K562 (cell line): ENCODE data around the gene ESPL1. TPM values are rescaled to one million over a fixed set of nuclear protein-coding genes. Genes with fewer than 3 reads are reported as not detected.

ENCODE experiments used
- ATAC-seq: fragments of 200-7000 bp; cut with Tn5 transposase; 3 replicates; pipeline ENCODE4 v1.9.1; 2020; ENCODE audit warnings: moderate library complexity
- BruUV-seq: library from RNA; stranded (reverse); fragments of 400-500 nt; replicated peaks from 2 replicates; lab custom pipeline; 2021; lab: Mats Ljungman, UMichigan
- CTCF ChIA-PET: fragments of 300-600 bp; formaldehyde crosslinking; extraction: SDS; loops from one replicate; lab custom pipeline; 2021; ENCODE audit warnings: low intra/inter-chr PET ratio; lab: Yijun Ruan, JAX
- POLR2A ChIA-PET: fragments of 300-600, 350-650 bp; sonication (Branson Sonifier 250); formaldehyde crosslinking; extraction: SDS; loops from one replicate; lab custom pipeline; 2021; ENCODE audit warnings: antibody characterized with exemption, inconsistent platforms; lab: Yijun Ruan, JAX
- DNase-seq, 4 experiments: peaks; one replicate each; pipeline versions ENCODE4 v3.0.0 to v3.0.0-alpha.2; 2011 to 2018; ENCODE audit warnings: low spot score in 3 of 4, mixed read lengths in 3 of 4; ENCODE audit errors: extremely low read depth in 1 of 4
- FAIRE-seq: peaks from 2 replicates; lab custom pipeline; 2011; peaks lifted over from hg19 to GRCh38; lab: Jason Lieb, UNC
- H2AFZ ChIP-seq: 2 replicates; pipeline ENCODE4 v1.6.0; 2011; ENCODE audit warnings: low read depth, low read length, control low read depth, inconsistent platforms
- H3K27ac ChIP-seq: fragments of 200-600 bp; 3 replicates; pipeline ENCODE4 v1.8.0; 2011; ENCODE audit warnings: low read depth, mild to moderate bottlenecking, control low read depth, inconsistent platforms, low read length, moderate library complexity, mixed read lengths; ENCODE audit errors: extremely low read depth
- H3K27me3 ChIP-seq, 2 experiments: fragments of 300-600 bp in 1 of 2; 2 replicates in 1 of 2; 3 replicates in 1 of 2; pipeline versions ENCODE4 v1.6.0 to v1.8.0; 2011; ENCODE audit warnings: inconsistent platforms in 2 of 2, low read length in 2 of 2, mild to moderate bottlenecking in 1 of 2, mixed read lengths in 1 of 2, moderate library complexity in 1 of 2; ENCODE audit not compliant: control insufficient read depth in 2 of 2, insufficient read depth in 2 of 2
- H3K36me3 ChIP-seq: fragments of 300-600 bp; 3 replicates; pipeline ENCODE4 v1.8.0; 2011; ENCODE audit warnings: mild to moderate bottlenecking, low read length, inconsistent platforms; ENCODE audit not compliant: control insufficient read depth, insufficient read depth
- H3K4me1 ChIP-seq, 2 experiments: fragments of 200-600 bp in 1 of 2; replicated peaks in 1 of 2; 2 replicates in 1 of 2; 3 replicates in 1 of 2; pipeline versions ENCODE4 v1.5.1 to v1.8.0; 2011; ENCODE audit warnings: inconsistent platforms in 2 of 2, low read length in 2 of 2, mild to moderate bottlenecking in 1 of 2, mixed read lengths in 1 of 2, moderate library complexity in 1 of 2; ENCODE audit not compliant: control insufficient read depth in 2 of 2, insufficient read depth in 2 of 2
- H3K4me2 ChIP-seq: 2 replicates; pipeline ENCODE4 v1.6.1; 2011; ENCODE audit warnings: low read length, control low read depth, inconsistent platforms, mixed read lengths; ENCODE audit not compliant: insufficient read depth
- H3K4me3 ChIP-seq: fragments of 200-600 bp; sonication (generic), shearing (Covaris generic); 2 replicates; pipeline ENCODE4 v1.5.1; 2016; ENCODE audit warnings: control low read depth, inconsistent platforms
- H3K79me2 ChIP-seq: fragments of 200-600 bp; 3 replicates; pipeline ENCODE4 v1.8.0; 2011; ENCODE audit warnings: low read length, inconsistent platforms; ENCODE audit not compliant: control insufficient read depth, insufficient read depth
- H3K9ac ChIP-seq, 2 experiments: 2 replicates each; pipeline versions ENCODE4 v1.6.0 to v1.6.1; 2011; ENCODE audit warnings: low read depth in 2 of 2, low read length in 2 of 2, control low read depth in 1 of 2, inconsistent platforms in 1 of 2, mild to moderate bottlenecking in 1 of 2, mixed read lengths in 1 of 2; ENCODE audit not compliant: insufficient read depth in 1 of 2
- H3K9me1 ChIP-seq: one replicate; pipeline ENCODE4 v1.6.0; 2011; ENCODE audit warnings: inconsistent platforms, mild to moderate bottlenecking, low read length, moderate library complexity; ENCODE audit not compliant: control insufficient read depth, insufficient read depth
- H3K9me3 ChIP-seq: replicated peaks from 2 replicates; pipeline ENCODE4 v1.5.1; 2011; ENCODE audit warnings: low read depth, low read length, inconsistent platforms; ENCODE audit not compliant: control insufficient read depth, insufficient read depth
- H4K20me1 ChIP-seq: replicated peaks from 2 replicates; pipeline ENCODE4 v1.6.1; 2011; ENCODE audit warnings: low read length, inconsistent platforms, mixed read lengths; ENCODE audit not compliant: control insufficient read depth, insufficient read depth
- MAX ChIP-seq: sonication (generic); formaldehyde crosslinking; IDR thresholded peaks from 2 replicates; pipeline ENCODE4 v1.9.0; 2022; ENCODE audit warnings: mild to moderate bottlenecking, missing genetic modification reagents
- RBFOX2 ChIP-seq: fragments of 200-400 bp; formaldehyde crosslinking; IDR thresholded peaks from 2 replicates; pipeline ENCODE4 v1.6.1; 2017; ENCODE audit warnings: low read depth, mild to moderate bottlenecking, low read length, moderate library complexity
- RBM17 ChIP-seq: fragments of 200-400 bp; formaldehyde crosslinking; IDR thresholded peaks from 2 replicates; pipeline ENCODE4 v1.6.1; 2017; ENCODE audit warnings: low read depth, mild to moderate bottlenecking, low read length, borderline replicate concordance
- WGBS: fragments of 100-300 bp; shearing (Covaris generic); methylation state at CpG from one replicate; pipeline ENCODE4 v1.1.6; 2016; ENCODE audit warnings: low coverage, mixed read lengths; ENCODE audit not compliant: insufficient coverage; ENCODE audit errors: missing lambda C conversion rate; 5-methylcytosine and 5-hydroxymethylcytosine counted together
- in situ Hi-C: fragments of 300-500 bp; cut with MboI; formaldehyde crosslinking; loops from 4 replicates; pipeline ENCODE4 v1.15.0; 2018; ENCODE audit warnings: inconsistent platforms, mixed read lengths
- intact Hi-C: fragments of 100-400 bp; cut with micrococcal nuclease; formaldehyde crosslinking; loops from 2 replicates; pipeline ENCODE4 v1.14.2; 2022
- polyA plus RNA-seq, 8 experiments: library from polyadenylated mRNA; depleted of rRNA in 4 of 8; stranded (reverse) in 5 of 8; unstranded in 3 of 8; fragments of >200 nt; fragmentation: Nextera tagmentation in 2 of 8; fragmentation: Illumina TruSeq in 1 of 8; extraction: Ambion mirVana in 2 of 8; extraction: Trizol in 1 of 8; gene quantifications; 2 replicates each; pipeline versions ENCODE4 v1.2.1 to v1.2.3, GENCODE V29; 2011 to 2014; ENCODE audit warnings: inconsistent platforms in 1 of 8, missing spikeins in 1 of 8
- total RNA-seq, 7 experiments: library from RNA; depleted of rRNA in 6 of 7; stranded (reverse); fragments of >200 nt in 6 of 7; fragmentation: Illumina TruSeq in 2 of 7; extraction: Trizol in 2 of 7; gene quantifications; 2 replicates each; pipeline versions ENCODE4 v1.2.1 to v1.2.3, GENCODE V29; 2011 to 2021; ENCODE audit warnings: low replicate concordance in 1 of 7

The ESPL1 gene
- total and polyA plus RNA-seq, 9 of the 15 experiments (the other 6 are each of a cell fraction or from before 2014, with no cell fraction given), result 1.2 to 55.0 (median 18.7) TPM

- in situ Hi-C loops (no loop called here), intact Hi-C loops (no loop called here)
- Histone ChIP-seq H2AFZ (no peak overlapping the region), H3K9me3 (no peaks in the 10 kb centered on the region), H3K79me2 (peaks cover 27% of the 10 kb centered on the region), H3K36me3 (peaks cover 19% of the 10 kb centered on the region; the same call in 2 of the 3 replicates), H3K9me1 (no peaks in the 10 kb centered on the region), H3K4me1 (peaks cover 23 to 29% of the 10 kb centered on the region in 2 experiments; a peak in 4 of 5 replicates), H3K4me3 (peak overlapping the region; percentile 96), H3K4me2 (peak overlapping the region; percentile 97), H3K9ac (peak overlapping the region; percentile 81 to 98), H4K20me1 (no peaks in the 10 kb centered on the region), H3K27me3 (no peaks in the 10 kb centered on the region), H3K27ac (no peak overlapping the region; the same call in 1 of the 3 replicates)
- no TSS peak for BruUV-seq
- ChIA-PET POLR2A (interaction anchor here (0.6 to 3.0 kb wide), 4 partner anchors 9 to 58 kb away, joined by 3 to 9 read pairs (median 6); partner anchors contain the start of gene ESPL1), CTCF (no interaction called here)
- peak; percentile 15; the same call in 1 of the 2 replicates for TF ChIP-seq MAX (CRISPR knock-in tag)
- peak; percentile 50; the same call in 1 of the 2 replicates for TF ChIP-seq RBFOX2
- TF ChIP-seq RBM17, result no peak
- FAIRE-seq (no peak), DNase-seq (no peak), ATAC-seq (no peak)
- 80% methylated on average over 11 of the region's 13 CpGs for WGBS
Observed at GRCh38 chr12:53253298-53253697, 14.8 kb upstream of the ESPL1 start.
